K562 (cell line): ENCODE results near the gene OGDH. TPM values are rescaled to one million over a fixed set of nuclear protein-coding genes. Genes with fewer than 3 reads are reported as not detected.

ENCODE experiments used
- BRD4 ChIP-seq: fragments of 200-600 bp; sonication (generic); IDR thresholded peaks from 2 replicates; pipeline ENCODE4 v1.6.1; 2017; ENCODE audit warnings: inconsistent platforms
- CBX5 ChIP-seq: IDR thresholded peaks from 2 replicates; pipeline ENCODE4 v1.6.1; 2014; ENCODE audit warnings: low read depth, borderline replicate concordance
- CGGBP1 ChIP-seq: fragments of 250-450 bp; sonication (Bioruptor Pico); IDR thresholded peaks from 2 replicates; pipeline ENCODE4 v1.9.0; 2021; ENCODE audit warnings: mild to moderate bottlenecking
- DEAF1 ChIP-seq: fragments of 450-650 bp; formaldehyde crosslinking; IDR thresholded peaks from 2 replicates; pipeline ENCODE4 v1.4.0; 2020; ENCODE audit warnings: mild to moderate bottlenecking, moderate library complexity
- ELK1 ChIP-seq: sonication (generic); formaldehyde crosslinking; IDR thresholded peaks from 2 replicates; pipeline ENCODE4 v1.8.1; 2022; ENCODE audit warnings: missing genetic modification reagents
- ELK3 ChIP-seq: fragments of 450-650 bp; formaldehyde crosslinking; IDR thresholded peaks from 2 replicates; pipeline ENCODE4 v1.4.0; 2020; ENCODE audit warnings: mild to moderate bottlenecking
- FUS ChIP-seq: fragments of 200-400 bp; formaldehyde crosslinking; optimal IDR thresholded peaks from 2 replicates; pipeline ENCODE3; 2017; ENCODE audit warnings: low read depth, low read length
- MGA ChIP-seq: fragments of 450-650 bp; IDR thresholded peaks from 2 replicates; pipeline ENCODE4 v1.6.1; 2016; ENCODE audit warnings: mild to moderate bottlenecking, moderate library complexity
- U2AF1 ChIP-seq: fragments of 200-400 bp; formaldehyde crosslinking; optimal IDR thresholded peaks from 2 replicates; pipeline ENCODE3; 2017; ENCODE audit warnings: mild to moderate bottlenecking, low read depth, low read length, moderate library complexity
- ZNF121 ChIP-seq: sonication (generic); formaldehyde crosslinking; conservative IDR thresholded peaks from 2 replicates; pipeline ENCODE4 v1.8.0; 2022; ENCODE audit warnings: missing genetic modification reagents
- ZNF280A ChIP-seq: fragments of 450-650 bp; IDR thresholded peaks from 2 replicates; pipeline ENCODE4 v1.6.1; 2018; ENCODE audit warnings: mild to moderate bottlenecking, low read depth; ENCODE audit not compliant: partially characterized antibody
- polyA plus RNA-seq, 8 experiments: library from polyadenylated mRNA; depleted of rRNA in 4 of 8; stranded (reverse) in 5 of 8; unstranded in 3 of 8; fragments of >200 nt; fragmentation: Nextera tagmentation in 2 of 8; fragmentation: Illumina TruSeq in 1 of 8; extraction: Ambion mirVana in 2 of 8; extraction: Trizol in 1 of 8; gene quantifications; 2 replicates each; pipeline versions ENCODE4 v1.2.1 to v1.2.3, GENCODE V29; 2011 to 2014; ENCODE audit warnings: inconsistent platforms in 1 of 8, missing spikeins in 1 of 8
- total RNA-seq, 7 experiments: library from RNA; depleted of rRNA in 6 of 7; stranded (reverse); fragments of >200 nt in 6 of 7; fragmentation: Illumina TruSeq in 2 of 7; extraction: Trizol in 2 of 7; gene quantifications; 2 replicates each; pipeline versions ENCODE4 v1.2.1 to v1.2.3, GENCODE V29; 2011 to 2021; ENCODE audit warnings: low replicate concordance in 1 of 7

Gene OGDH
- total and polyA plus RNA-seq, 9 of the 15 experiments (the other 6 are each of a cell fraction or from before 2014, with no cell fraction given): 3.1 to 80.3 (median 23.5) TPM

GRCh38 chr7:44615149-44615611, 8.8 kb downstream of the OGDH start (continued):
- TF ChIP-seq MGA (no peak), ELK3 (CRISPR knock-in tag) (no peak), U2AF1 (no peak), CBX5 (no peak), DEAF1 (CRISPR knock-in tag) (no peak), FUS (no peak), ELK1 (CRISPR knock-in tag) (no peak), ZNF121 (CRISPR knock-in tag) (no peak), CGGBP1 (no peak), ZNF280A (no peak), BRD4 (no peak)
